H1 (cell line): ENCODE data around the gene HSPBAP1. TPM values are rescaled to one million over a fixed set of nuclear protein-coding genes. Genes with fewer than 3 reads are reported as not detected.

Source experiments
- CTCF ChIA-PET: fragments of 300-600 bp; sonication (Branson Sonifier 250); formaldehyde crosslinking; loops from one replicate; lab custom pipeline; 2021; ENCODE audit not compliant: partially characterized antibody; lab: Charles Lee
- POLR2A ChIA-PET: fragments of 300-600 bp; sonication (Branson Sonifier 250); formaldehyde crosslinking; loops from one replicate; lab custom pipeline; 2021; ENCODE audit warnings: inconsistent platforms; ENCODE audit not compliant: partially characterized antibody; lab: Charles Lee
- DNase-seq, 2 experiments: peaks; one replicate each; pipeline versions ENCODE4 v3.0.0 to v3.0.0-alpha.2; 2010 to 2022; ENCODE audit warnings: low spot score in 2 of 2, low read depth in 1 of 2, mixed read lengths in 1 of 2
- FAIRE-seq: peaks from 2 replicates; lab custom pipeline; 2011; peaks lifted over from hg19 to GRCh38; lab: Jason Lieb, UNC
- H2AFZ ChIP-seq: 2 replicates; pipeline ENCODE4 v1.8.1; 2012; ENCODE audit warnings: low read length, inconsistent platforms
- H2AK5ac ChIP-seq: 2 replicates; pipeline ENCODE4 v1.6.1; 2013; ENCODE audit warnings: low read depth, low read length
- H2BK120ac ChIP-seq: replicated peaks from 2 replicates; pipeline ENCODE3; 2013; ENCODE audit warnings: low read depth, low read length, inconsistent platforms
- H2BK12ac ChIP-seq: 2 replicates; pipeline ENCODE4 v1.6.1; 2013; ENCODE audit warnings: low read depth, low read length
- H2BK15ac ChIP-seq: 2 replicates; pipeline ENCODE4 v1.6.1; 2013; ENCODE audit warnings: low read length
- H2BK20ac ChIP-seq: 2 replicates; pipeline ENCODE4 v1.6.1; 2013; ENCODE audit warnings: low read length
- H2BK5ac ChIP-seq: 2 replicates; pipeline ENCODE4 v1.6.1; 2013; ENCODE audit warnings: low read depth, low read length
- H3K14ac ChIP-seq: 2 replicates; pipeline ENCODE4 v1.6.1; 2013; ENCODE audit warnings: inconsistent platforms; ENCODE audit not compliant: insufficient read length
- H3K18ac ChIP-seq: 2 replicates; pipeline ENCODE4 v1.6.1; 2013; ENCODE audit warnings: low read length; ENCODE audit errors: extremely low read depth
- H3K23ac ChIP-seq: 2 replicates; pipeline ENCODE4 v1.6.1; 2013; ENCODE audit warnings: inconsistent platforms; ENCODE audit not compliant: insufficient read length
- H3K23me2 ChIP-seq: 2 replicates; pipeline ENCODE4 v1.6.1; 2013; ENCODE audit warnings: low read depth, low read length
- H3K27ac ChIP-seq: 2 replicates; pipeline ENCODE4 v1.6.1; 2011; ENCODE audit warnings: low read depth, low read length, inconsistent platforms
- H3K27me3 ChIP-seq, 4 experiments: replicated peaks in 1 of 4; 1 replicate in 1 of 4; 2 replicates in 3 of 4; pipeline versions ENCODE4 v1.6.1 to v1.8.1; 2011 to 2013; ENCODE audit warnings: low read length in 3 of 4, mild to moderate bottlenecking in 3 of 4, inconsistent platforms in 2 of 4, mixed read lengths in 2 of 4, moderate library complexity in 1 of 4; ENCODE audit not compliant: control insufficient read depth in 3 of 4, insufficient read depth in 3 of 4; ENCODE audit errors: extremely low read depth in 1 of 4
- H3K36me3 ChIP-seq, 4 experiments: 2 replicates each; pipeline versions ENCODE4 v1.6.1 to v1.8.1; 2011 to 2013; ENCODE audit warnings: mild to moderate bottlenecking in 4 of 4, low read length in 3 of 4, moderate library complexity in 2 of 4, control low read depth in 1 of 4, inconsistent platforms in 1 of 4; ENCODE audit not compliant: insufficient read depth in 4 of 4, control insufficient read depth in 2 of 4
- H3K4ac ChIP-seq: replicated peaks from 2 replicates; pipeline ENCODE3; 2013; ENCODE audit warnings: low read length, low read depth, mixed read lengths, inconsistent platforms; ENCODE audit not compliant: insufficient read length
- H3K4me1 ChIP-seq, 4 experiments: replicated peaks in 1 of 4; 1 replicate in 1 of 4; 2 replicates in 3 of 4; pipeline versions ENCODE4 v1.6.1 to v1.8.1; 2011 to 2013; ENCODE audit warnings: low read length in 3 of 4, inconsistent platforms in 2 of 4, mixed read lengths in 1 of 4; ENCODE audit not compliant: insufficient read depth in 4 of 4, control insufficient read depth in 3 of 4
- H3K4me2 ChIP-seq, 2 experiments: 2 replicates each; pipeline versions ENCODE4 v1.6.1 to v1.8.1; 2011 to 2013; ENCODE audit warnings: low read depth in 2 of 2, low read length in 2 of 2, control low read depth in 1 of 2, inconsistent platforms in 1 of 2, mild to moderate bottlenecking in 1 of 2; ENCODE audit not compliant: insufficient read depth in 1 of 2
- H3K4me3 ChIP-seq, 4 experiments: fragments of 200-600, 300-600 bp in 1 of 4; sonication (generic), shearing (Covaris generic), sonication (Bioruptor Twin) in 1 of 4; 2 replicates each; pipeline versions ENCODE4 v1.5.1 to v1.8.1; 2011 to 2016; ENCODE audit warnings: low read length in 4 of 4, low read depth in 3 of 4, control low read depth in 2 of 4, inconsistent platforms in 2 of 4, mild to moderate bottlenecking in 2 of 4, mixed read lengths in 1 of 4, moderate library complexity in 1 of 4; ENCODE audit not compliant: insufficient read depth in 2 of 4; ENCODE audit errors: extremely low read depth in 1 of 4
- H3K56ac ChIP-seq: replicated peaks from 2 replicates; pipeline ENCODE3; 2013; ENCODE audit warnings: low read depth, mild to moderate bottlenecking, mixed read lengths, low read length, inconsistent platforms; ENCODE audit not compliant: insufficient read length
- H3K79me1 ChIP-seq: 2 replicates; pipeline ENCODE4 v1.6.1; 2013; ENCODE audit warnings: low read depth, low read length, control low read depth
- H3K79me2 ChIP-seq, 2 experiments: 2 replicates each; pipeline versions ENCODE4 v1.6.1 to v1.8.1; 2012 to 2013; ENCODE audit warnings: low read length in 2 of 2, mild to moderate bottlenecking in 2 of 2, inconsistent platforms in 1 of 2; ENCODE audit not compliant: insufficient read depth in 2 of 2, control insufficient read depth in 1 of 2
- H3K9ac ChIP-seq, 4 experiments: replicated peaks in 1 of 4; 1 replicate in 1 of 4; 2 replicates in 3 of 4; pipeline versions ENCODE4 v1.6.1 to v1.8.1; 2011 to 2013; ENCODE audit warnings: low read depth in 3 of 4, low read length in 3 of 4, control low read depth in 2 of 4, mild to moderate bottlenecking in 2 of 4, moderate library complexity in 2 of 4, inconsistent platforms in 1 of 4; ENCODE audit errors: extremely low read depth in 1 of 4
- H3K9me3 ChIP-seq, 2 experiments: 2 replicates each; pipeline versions ENCODE4 v1.6.1 to v1.8.1; 2012 to 2013; ENCODE audit warnings: mild to moderate bottlenecking in 2 of 2, moderate library complexity in 2 of 2, control low read depth in 1 of 2, inconsistent platforms in 1 of 2, low read depth in 1 of 2, low read length in 1 of 2, mixed read lengths in 1 of 2; ENCODE audit not compliant: insufficient read depth in 2 of 2
- H4K20me1 ChIP-seq, 2 experiments: replicated peaks in 1 of 2; 2 replicates each; pipeline versions ENCODE3 to v1.8.1; 2011 to 2013; ENCODE audit warnings: inconsistent platforms in 2 of 2, low read length in 2 of 2, mild to moderate bottlenecking in 1 of 2; ENCODE audit not compliant: insufficient read depth in 2 of 2, control insufficient read depth in 1 of 2
- H4K5ac ChIP-seq: 2 replicates; pipeline ENCODE4 v1.6.1; 2013; ENCODE audit warnings: low read length, low read depth, mixed read lengths, inconsistent platforms; ENCODE audit not compliant: insufficient read length
- H4K8ac ChIP-seq: 2 replicates; pipeline ENCODE4 v1.8.0; 2013; ENCODE audit warnings: mild to moderate bottlenecking, moderate library complexity, low read length, inconsistent platforms; ENCODE audit not compliant: insufficient read depth; ENCODE audit errors: extremely low read depth
- H4K91ac ChIP-seq: replicated peaks from 2 replicates; pipeline ENCODE3; 2013; ENCODE audit warnings: low read length, mixed read lengths, inconsistent platforms; ENCODE audit not compliant: insufficient read length
- MAFK ChIP-seq: IDR thresholded peaks from 2 replicates; pipeline ENCODE4 v1.6.1; 2012; ENCODE audit warnings: low read depth, mild to moderate bottlenecking, improper control_type of control experiment, low read length
- SIX5 ChIP-seq: IDR thresholded peaks from 2 replicates; pipeline ENCODE4 v1.6.1; 2011; ENCODE audit warnings: mild to moderate bottlenecking, low read depth, low read length
- WGBS, 2 experiments: shearing (Covaris generic) in 1 of 2; methylation state at CpG; one replicate each; pipeline versions ENCODE4 v1.1.6 to v1.1.7; 2013 to 2015; ENCODE audit warnings: low lambda C conversion rate in 2 of 2, mixed read lengths in 2 of 2, inconsistent platforms in 1 of 2, low coverage in 1 of 2, missing lambda C conversion rate in 1 of 2; ENCODE audit not compliant: insufficient replicate concordance in 2 of 2, insufficient coverage in 1 of 2, insufficient read length in 1 of 2; ENCODE audit errors: extremely low coverage in 1 of 2, missing lambda C conversion rate in 1 of 2; 5-methylcytosine and 5-hydroxymethylcytosine counted together
- polyA plus RNA-seq, 7 experiments: library from polyadenylated mRNA; depleted of rRNA in 3 of 7; stranded (reverse) in 5 of 7; unstranded in 2 of 7; fragments of >200 nt in 5 of 7; fragments of 200-250 nt in 2 of 7; gene quantifications; 1 replicate in 5 of 7; 2 replicates in 1 of 7; 4 replicates in 1 of 7; pipeline versions ENCODE4 v1.2.1 to v1.2.3, GENCODE V29; 2011 to 2013; ENCODE audit warnings: missing spikeins in 2 of 7, mixed read lengths in 2 of 7
- total RNA-seq: library from RNA; stranded (reverse); fragmentation: NEBNext Ultra II Directional; extraction: Animal tissue kit (Norgen Biotek cat#: 25700); gene quantifications from 2 replicates; pipeline ENCODE4 v1.2.1, GENCODE V29; 2021

The HSPBAP1 gene
- total and polyA plus RNA-seq, 2 of the 8 experiments (the other 6 are each of a cell fraction or from before 2014, with no cell fraction given) = 7.5 to 8.3 TPM

GRCh38 chr3:122727766-122728165 is 65.9 kb downstream of the HSPBAP1 start:
- 91% methylated on average over 9 of the region's 9 CpGs; no CpG with 5 or more reads in 1 of the 2 experiments for WGBS, 2 experiments
- Histone ChIP-seq H3K56ac (no peak overlapping the region), H3K9ac (no peak overlapping the region), H3K4me1 (peaks cover 0 to 2% (median 0%) of the 10 kb centered on the region in 4 experiments; a peak in 2 of 7 replicates), H3K9me3 (peaks cover 12 to 14% of the 10 kb centered on the region in 2 experiments), H3K23me2 (no peaks in the 10 kb centered on the region), H3K14ac (no peak overlapping the region), H3K36me3 (peaks cover 0 to 11% (median 0%) of the 10 kb centered on the region in 4 experiments; a peak in 3 of 8 replicates), H3K23ac (no peak overlapping the region), H3K4me3 (no peak overlapping the region), H3K4ac (no peak overlapping the region), H2AFZ (no peak overlapping the region), H2BK120ac (no peak overlapping the region), H4K8ac (no peak overlapping the region), H2BK15ac (no peak overlapping the region), H4K20me1 (no peaks in the 10 kb centered on the region), H3K79me2 (no peaks in the 10 kb centered on the region), H3K4me2 (no peak overlapping the region), H3K27me3 (no peaks in the 10 kb centered on the region), H4K5ac (no peak overlapping the region), H2BK5ac (no peak overlapping the region), H3K79me1 (no peaks in the 10 kb centered on the region), H2AK5ac (no peak overlapping the region), H3K18ac (no peak overlapping the region), H3K27ac (no peak overlapping the region; the same call in 1 of the 2 replicates), H4K91ac (no peak overlapping the region), H2BK12ac (no peak overlapping the region), H2BK20ac (no peak overlapping the region)
- DNase-seq (no peak), FAIRE-seq (no peak)
- CTCF ChIA-PET = interaction anchor here (0.7 kb wide), 1 partner anchor 27 kb away, joined by 3 read pairs; no protein-coding TSS in a partner anchor
- POLR2A ChIA-PET = no interaction called here
- no peak for TF ChIP-seq MAFK
- TF ChIP-seq SIX5 = no peak
